ENCODE measurements around the gene TKT. TPM values are rescaled to one million over a fixed set of nuclear protein-coding genes. Genes with fewer than 3 reads are reported as not detected.

Gene TKT
- total and polyA plus RNA-seq, 9 donors, result 62.6 to 279 (median 208) TPM

DNA sequence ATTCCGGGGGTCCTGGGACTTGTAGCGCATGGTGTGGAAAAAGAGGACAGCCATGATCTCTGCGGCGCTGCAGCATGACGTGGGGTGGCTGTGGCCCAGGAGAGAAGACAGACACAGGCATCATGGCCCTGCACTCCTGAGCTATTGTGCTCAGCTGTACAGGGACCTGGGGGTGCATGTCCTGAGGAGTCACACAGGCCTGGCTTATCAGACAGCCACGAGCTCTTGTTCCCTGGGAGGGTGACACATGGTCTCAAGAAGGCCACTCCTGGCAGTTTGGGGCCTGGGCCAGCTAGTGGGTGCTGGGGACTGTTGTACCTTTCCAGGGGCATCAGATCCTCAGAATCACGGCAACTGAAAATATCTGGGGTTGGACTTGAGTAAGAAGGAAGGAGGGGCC, 13.7 kb downstream of the TKT start:
- H3K36me3 ChIP-seq, result no peaks in the 10 kb centered on the region
- no peaks in the 10 kb centered on the region for H3K9me3 ChIP-seq
- H3K27ac ChIP-seq, result no peak overlapping the region
- peaks cover 14% of the 10 kb centered on the region for H3K4me1 ChIP-seq (ENCODE audit: insufficient read depth)
- TF ChIP-seq CTCF (IDR thresholded peaks at IDR 0.05) (no peak), POLR2A (IDR thresholded peaks at IDR 0.05) (no peak), EP300 (IDR thresholded peaks at IDR 0.05) (no peak)
- H3K4me3 ChIP-seq, result no peak overlapping the region
- WGBS, 3 donors, result 89 to 92% (median 91%) methylated on average over 7 of the region's 7 CpGs
- no peaks in the 10 kb centered on the region for H3K27me3 ChIP-seq
- intact Hi-C loops (cut with DNase I), result no loop called here
- DNase-seq, result no peak

DNA sequence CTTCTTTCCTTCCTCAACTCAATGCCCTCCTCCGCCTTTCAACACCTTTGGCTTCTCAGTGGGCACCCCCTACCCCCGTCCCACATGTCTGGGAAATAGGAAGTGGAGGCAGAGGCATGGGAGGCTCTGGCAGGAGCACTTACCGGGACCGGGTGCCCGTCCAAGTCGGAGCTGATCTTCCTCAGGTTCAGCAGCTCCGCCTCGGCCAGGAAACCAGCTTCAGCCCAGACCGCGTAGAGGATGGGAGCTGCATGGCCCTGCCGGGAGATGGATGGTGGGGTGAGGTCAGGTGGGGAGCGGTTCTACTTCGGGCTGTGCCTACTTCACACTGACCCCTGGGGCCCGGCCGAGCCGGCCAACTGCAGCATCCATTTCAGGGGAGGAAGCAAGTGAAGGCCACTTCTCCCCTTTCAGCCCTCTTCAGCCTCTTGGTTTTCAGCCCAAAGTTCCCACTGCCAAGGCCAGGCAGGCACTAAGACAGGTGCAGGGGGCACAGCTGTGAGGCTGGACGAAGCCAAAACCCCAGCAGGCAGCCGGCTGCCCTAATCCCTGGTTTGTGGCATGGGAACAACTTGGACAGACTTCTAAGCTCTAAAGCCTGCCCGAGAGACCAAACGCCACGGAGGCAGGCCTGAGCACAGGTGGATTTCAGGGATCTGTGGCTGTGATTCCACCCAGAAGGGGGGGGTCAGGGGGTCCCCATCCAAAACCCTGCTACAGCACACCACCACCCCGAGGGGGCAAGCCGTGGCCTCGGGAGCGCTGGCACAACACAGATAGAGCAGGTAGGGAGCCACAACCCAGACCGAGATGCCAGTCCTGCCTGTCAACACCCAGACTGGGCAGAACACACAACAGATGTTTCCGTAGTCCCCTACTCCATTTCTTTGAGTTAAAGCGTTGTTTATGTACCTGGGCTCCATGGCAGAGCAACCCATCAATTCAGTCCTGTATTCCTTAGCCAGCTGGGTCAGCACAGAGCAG, 14.5 kb downstream of the TKT start:
- Histone ChIP-seq H3K4me1 (ENCODE audit: insufficient read depth) (peaks cover 16% of the 10 kb centered on the region), H3K27ac (no peak overlapping the region), H3K4me3 (no peak overlapping the region), H3K9me3 (no peaks in the 10 kb centered on the region), H3K27me3 (no peaks in the 10 kb centered on the region), H3K36me3 (no peaks in the 10 kb centered on the region)
- intact Hi-C loops (cut with DNase I), result no loop called here
- no peak for DNase-seq
- WGBS, 3 donors, result 85 to 93% (median 89%) methylated on average over 27 to 28 of the region's 28 CpGs
- TF ChIP-seq EP300 (IDR thresholded peaks at IDR 0.05) (no peak), POLR2A (IDR thresholded peaks at IDR 0.05) (no peak), CTCF (IDR thresholded peaks at IDR 0.05) (no peak)

- intact Hi-C loops (cut with DNase I), result no loop called here
- Histone ChIP-seq H3K9me3 (no peaks in the 10 kb centered on the region), H3K4me3 (no peak overlapping the region), H3K4me1 (ENCODE audit: insufficient read depth) (peaks cover 18% of the 10 kb centered on the region), H3K27me3 (no peaks in the 10 kb centered on the region), H3K36me3 (no peaks in the 10 kb centered on the region), H3K27ac (no peak overlapping the region)
- TF ChIP-seq CTCF (IDR thresholded peaks at IDR 0.05) (no peak), POLR2A (IDR thresholded peaks at IDR 0.05) (no peak), EP300 (IDR thresholded peaks at IDR 0.05) (no peak)
- DNase-seq, result no peak
- 92 to 94% (median 92%) methylated on average over 5 of the region's 5 CpGs for WGBS, 3 donors
Measured at GRCh38 chr3:53239800-53240199, 16.0 kb downstream of the TKT start.

- Histone ChIP-seq H3K27me3 (no peaks in the 10 kb centered on the region), H3K4me3 (no peak overlapping the region), H3K27ac (no peak overlapping the region), H3K4me1 (ENCODE audit: insufficient read depth) (peaks cover 15% of the 10 kb centered on the region), H3K36me3 (no peaks in the 10 kb centered on the region), H3K9me3 (no peaks in the 10 kb centered on the region)
- 84 to 86% (median 84%) methylated on average over 4 of the region's 4 CpGs for WGBS, 3 donors
- DNase-seq, result no peak
- TF ChIP-seq EP300 (IDR thresholded peaks at IDR 0.05) (no peak), POLR2A (IDR thresholded peaks at IDR 0.05) (no peak), CTCF (IDR thresholded peaks at IDR 0.05) (no peak)
- intact Hi-C loops (cut with DNase I), result no loop called here
Measured at GRCh38 chr3:53238886-53239285, 16.9 kb downstream of the TKT start.

Data from ovary (tissue), 9 donors.